Renal cortex interstitium (tissue), 11 donors: Measurements from ENCODE around the gene ARSA. TPM values are rescaled to one million over a fixed set of nuclear protein-coding genes. Genes with fewer than 3 reads are reported as not detected.
"Not testable (repeated sequence)": the region's sequence is repeated elsewhere in the genome, so short reads cannot be mapped to it uniquely, and the experiment has no call there.

ENCODE experiments used
- DNase-seq, 11 donors: peaks; one replicate each; pipeline ENCODE4 v3.0.0-alpha.2; 2013; ENCODE audit warnings: low read depth in 9 of 11, low spot score in 4 of 11; ENCODE audit errors: extremely low read depth in 1 of 11
- polyA plus RNA-seq, 3 donors: library from polyadenylated mRNA; unstranded; fragments of 120-200 nt; gene quantifications; one replicate each; pipeline ENCODE4 v1.2.1, GENCODE V29; 2013; ENCODE audit not compliant: insufficient read length in 3 of 3

ARSA gene
- polyA plus RNA-seq, 3 donors: 12.2 to 20.8 (median 13.5) TPM

DNA sequence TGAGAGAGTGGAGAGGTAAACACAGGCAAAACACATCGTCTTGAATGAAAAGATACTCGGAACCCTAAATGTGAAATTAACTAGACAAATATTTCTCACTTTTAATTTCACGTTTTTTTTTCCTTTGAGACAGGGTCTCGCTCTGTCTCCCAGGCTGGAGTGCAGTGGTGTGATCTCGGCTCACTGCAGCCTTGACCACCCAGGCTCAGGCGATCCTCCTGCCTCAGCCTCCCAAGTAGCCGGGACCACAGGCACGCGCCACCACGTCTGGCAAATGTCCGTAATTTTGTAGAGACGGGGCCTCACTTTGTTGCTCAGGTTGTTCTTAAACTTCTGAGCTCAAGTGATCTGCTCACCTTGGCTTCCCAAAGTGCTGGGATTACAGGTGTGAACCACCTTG lies 37.3 kb upstream of the ARSA start:
- no peak for DNase-seq

DNA sequence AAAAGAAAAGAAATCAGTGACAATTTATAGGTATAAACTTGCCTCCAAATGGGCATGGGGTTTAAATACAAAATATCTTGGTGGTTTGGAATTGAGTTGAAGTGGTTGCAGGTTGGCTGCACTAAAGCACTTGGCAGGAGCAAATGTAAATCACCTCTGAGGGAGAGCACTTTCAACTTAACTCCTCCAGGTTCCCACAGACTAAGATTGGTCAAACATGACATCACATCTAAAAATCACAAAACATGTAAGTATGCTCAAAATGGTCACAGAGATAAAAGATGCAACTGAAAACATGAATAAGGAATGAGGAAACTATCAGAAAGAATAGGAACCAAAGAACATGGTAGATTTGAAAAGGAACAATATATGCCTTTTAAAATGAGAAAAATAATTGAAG lies 32.4 kb upstream of the ARSA start:
- DNase-seq: no peak

DNA sequence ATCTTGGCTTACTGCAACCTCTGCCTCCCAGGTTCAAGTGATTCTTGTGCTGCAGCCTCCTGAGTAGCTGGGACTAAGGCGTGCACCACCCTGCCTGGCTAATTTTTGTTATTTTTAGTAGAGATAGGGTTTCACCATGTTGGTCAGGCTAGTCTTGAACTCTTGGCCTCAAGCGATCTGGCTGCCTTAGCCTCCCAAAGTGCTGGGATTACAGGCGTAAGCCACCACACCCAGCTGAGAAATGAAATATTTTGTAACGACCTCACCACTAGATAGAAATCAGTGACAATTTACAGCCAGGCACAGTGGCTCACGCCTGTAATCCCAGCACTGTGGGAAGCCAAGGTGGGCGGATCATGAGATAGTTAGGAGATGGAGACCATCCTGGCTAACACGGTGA lies 31.8 kb upstream of the ARSA start:
- DNase-seq: not testable (repeated sequence)

DNA sequence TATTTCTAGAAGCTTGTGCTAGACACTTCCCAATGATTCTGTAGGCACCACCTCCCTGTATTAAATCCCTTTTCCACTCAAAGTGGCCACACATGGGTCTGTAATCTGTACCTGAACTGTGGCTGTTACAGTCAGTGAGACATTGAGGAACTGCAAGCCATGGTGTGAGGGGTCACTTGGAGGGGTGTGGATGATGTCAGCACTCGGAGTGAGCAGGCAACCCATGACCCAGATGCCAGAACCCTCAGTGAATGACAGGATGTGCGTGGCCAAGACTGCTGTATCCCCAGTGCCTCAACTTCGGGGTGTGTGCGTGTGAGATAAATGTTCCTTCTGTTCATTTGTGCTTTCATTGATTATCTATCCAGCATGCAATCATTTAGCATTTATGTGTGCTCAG lies 30.0 kb upstream of the ARSA start:
- no peak for DNase-seq

DNA sequence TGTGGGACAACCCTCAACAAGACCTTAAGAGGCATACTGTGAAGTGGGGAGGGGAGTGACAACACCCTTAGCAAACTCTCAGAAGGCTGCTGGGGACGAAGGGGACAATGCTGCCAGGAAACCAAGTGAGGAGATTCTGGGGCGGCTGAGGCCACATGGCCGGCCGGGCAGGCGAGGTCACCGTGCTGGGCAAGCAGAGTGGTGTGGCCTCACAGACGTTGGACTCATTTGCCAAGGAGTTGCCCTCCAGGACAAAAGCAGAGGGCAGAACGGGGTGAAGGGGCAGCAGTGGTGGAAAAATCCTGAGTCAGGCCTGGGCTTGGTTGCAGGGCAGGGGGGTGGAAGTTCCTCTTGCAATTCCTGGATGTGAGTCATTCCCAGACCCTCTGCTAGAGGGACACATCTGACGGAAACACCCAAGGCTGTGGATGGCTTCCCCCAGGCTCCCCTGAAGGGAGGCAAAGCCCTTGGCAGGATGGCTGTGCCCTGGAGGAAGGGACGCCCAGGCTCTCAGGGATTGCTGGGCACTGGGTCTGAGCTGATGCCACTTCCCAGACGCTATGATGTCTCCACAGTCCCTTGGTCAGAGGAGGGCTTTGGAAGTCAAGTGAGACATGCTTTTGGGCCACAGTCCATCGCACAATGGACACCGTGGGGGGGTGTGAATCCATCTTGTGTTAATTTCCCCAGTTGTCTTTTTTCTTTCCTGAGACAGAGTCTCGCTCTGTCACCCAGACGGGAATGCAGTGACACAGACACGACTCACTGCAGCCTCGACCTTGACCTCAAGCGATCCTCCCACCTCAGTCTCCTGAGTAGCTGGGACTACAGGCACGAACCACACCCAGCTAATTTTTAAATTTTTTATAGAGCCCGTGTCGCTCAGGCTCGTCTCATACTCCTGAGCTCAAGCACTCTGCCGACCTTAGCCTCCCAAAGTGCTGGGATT lies 28.4 kb upstream of the ARSA start:
- DNase-seq: no peak

DNA sequence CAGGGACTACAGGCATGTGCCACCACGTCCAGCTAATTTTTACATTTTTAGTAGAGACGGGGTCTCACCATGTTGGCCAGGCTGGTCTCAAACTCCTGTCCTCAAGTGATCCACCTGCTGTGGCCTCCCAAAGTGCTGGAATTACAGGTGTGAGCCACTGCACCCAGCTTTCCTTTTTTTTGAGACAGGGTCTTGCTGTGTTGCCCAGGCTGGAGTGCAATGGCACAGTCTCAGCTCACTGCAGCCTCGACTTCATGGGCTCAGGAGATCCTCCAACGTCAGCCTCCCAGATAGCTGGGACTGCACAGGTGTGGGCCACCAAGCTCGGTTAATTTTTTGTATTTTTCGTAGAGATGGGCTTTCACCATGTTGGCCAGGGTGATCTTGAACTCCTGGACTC lies 26.7 kb upstream of the ARSA start:
- DNase-seq: not testable (repeated sequence)

DNA sequence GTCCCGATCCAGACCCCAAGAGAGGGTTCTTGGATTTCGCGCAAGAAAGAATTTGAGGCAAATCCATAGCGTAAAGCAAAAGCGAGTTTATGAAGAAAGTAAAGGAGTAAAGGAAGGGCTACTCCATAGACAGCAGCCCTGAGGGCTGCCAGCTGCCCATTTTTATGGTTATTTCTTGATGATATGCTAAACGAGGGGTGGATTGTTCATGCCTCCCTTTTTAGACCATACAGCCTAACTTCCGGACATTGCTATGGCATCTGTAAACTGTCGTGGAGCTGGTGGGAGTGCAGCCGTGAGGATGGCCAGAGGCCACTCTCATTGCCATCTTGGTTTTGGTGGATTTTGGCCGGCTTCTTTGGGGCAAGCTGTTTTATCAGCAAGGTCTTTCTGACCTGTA lies 25.3 kb upstream of the ARSA start:
- DNase-seq: no peak

DNA sequence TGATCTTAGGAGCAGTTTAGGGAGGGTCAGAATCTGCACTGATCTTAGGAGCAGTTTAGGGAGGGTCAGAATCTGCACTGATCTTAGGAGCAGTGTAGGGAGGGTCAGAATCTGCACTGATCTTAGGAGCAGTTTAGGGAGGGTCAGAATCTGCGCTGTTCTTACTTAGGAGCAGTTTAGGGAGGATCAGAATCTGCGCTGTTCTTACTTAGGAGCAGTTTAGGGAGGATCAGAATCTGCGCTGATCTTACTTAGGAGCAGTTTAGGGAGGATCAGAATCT lies 15.8 kb upstream of the ARSA start:
- not testable (repeated sequence) for DNase-seq

DNA sequence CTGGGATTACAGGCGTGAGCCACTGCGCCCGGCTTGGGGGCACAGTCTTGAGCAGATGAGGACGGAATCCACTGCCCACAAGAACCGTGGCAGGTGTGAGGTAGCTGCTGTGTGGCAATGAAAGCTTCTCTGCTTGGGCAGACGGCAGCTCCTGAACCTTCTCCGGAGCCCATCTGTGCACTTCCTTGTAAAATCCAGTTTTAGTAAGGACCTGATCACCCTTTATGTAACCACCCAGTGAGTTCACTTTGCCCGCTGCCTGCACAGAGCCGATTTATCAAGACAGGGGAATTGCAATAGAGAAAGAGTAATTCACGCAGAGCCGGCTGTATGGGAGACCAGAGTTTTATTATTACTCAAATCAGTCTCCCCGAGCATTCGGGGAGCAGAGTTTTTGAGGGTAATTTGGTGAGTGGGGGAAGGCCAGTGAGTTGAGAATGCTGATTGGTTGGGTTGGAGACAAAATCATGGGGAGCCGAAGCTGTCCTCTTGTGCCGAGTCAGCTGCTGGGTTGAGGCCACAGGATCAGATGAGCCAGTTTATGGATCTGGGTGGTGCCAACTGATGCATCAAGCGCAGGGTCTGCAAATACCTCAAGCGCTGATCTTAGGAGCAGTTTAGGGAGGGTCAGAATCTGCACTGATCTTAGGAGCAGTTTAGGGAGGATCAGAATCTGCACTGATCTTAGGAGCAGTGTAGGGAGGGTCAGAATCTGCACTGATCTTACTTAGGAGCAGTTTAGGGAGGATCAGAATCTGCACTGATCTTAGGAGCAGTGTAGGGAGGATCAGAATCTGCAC lies 15.3 kb upstream of the ARSA start:
- DNase-seq: not testable (repeated sequence)

DNA sequence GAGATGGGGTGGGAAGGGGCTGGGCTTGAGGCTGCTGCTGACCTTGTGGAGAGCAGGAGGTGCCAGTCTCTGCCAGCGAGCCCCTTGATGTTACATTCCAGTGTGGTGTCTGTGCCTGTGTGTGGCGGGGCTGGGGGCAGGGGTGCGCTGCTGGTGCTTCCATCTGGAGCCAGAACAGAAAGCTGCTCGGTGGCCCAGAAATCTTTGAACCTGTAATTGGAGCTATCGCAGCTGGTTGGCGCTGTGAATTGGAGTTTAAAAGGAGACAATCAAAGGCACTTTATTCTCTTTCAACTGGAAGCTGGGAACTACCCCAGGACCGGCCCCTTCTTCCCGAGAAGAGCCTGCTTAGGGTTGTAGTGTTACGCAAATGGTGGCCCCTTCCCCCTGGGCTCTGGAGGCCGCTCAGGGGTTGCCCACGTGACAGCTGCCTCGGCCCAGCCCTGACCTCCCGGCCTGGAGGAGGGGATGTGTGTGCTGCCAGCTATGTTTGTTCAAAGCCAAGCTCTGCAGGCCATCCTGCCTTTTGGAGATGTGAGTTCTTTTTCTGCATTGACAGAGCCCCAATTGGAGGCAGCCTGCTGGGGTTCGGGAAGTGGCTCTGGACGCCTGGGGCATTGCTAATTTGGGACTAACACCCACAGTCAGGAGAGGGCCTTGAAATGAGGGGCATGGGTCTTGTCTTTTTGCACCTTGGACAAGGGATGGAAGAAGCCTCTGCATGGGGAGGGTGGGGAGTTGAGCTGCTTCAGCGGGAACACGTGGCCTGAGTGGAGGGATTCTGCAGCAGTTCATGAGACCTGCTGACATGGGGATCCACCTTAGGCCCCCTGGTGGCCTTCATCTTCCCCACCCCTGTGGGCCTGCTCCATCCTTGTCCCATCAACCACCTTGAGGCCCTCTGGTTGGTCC lies 14.0 kb upstream of the ARSA start:
- DNase-seq: peak in 4 of 11 donors; percentile 48 to 58 (median 52)

DNA sequence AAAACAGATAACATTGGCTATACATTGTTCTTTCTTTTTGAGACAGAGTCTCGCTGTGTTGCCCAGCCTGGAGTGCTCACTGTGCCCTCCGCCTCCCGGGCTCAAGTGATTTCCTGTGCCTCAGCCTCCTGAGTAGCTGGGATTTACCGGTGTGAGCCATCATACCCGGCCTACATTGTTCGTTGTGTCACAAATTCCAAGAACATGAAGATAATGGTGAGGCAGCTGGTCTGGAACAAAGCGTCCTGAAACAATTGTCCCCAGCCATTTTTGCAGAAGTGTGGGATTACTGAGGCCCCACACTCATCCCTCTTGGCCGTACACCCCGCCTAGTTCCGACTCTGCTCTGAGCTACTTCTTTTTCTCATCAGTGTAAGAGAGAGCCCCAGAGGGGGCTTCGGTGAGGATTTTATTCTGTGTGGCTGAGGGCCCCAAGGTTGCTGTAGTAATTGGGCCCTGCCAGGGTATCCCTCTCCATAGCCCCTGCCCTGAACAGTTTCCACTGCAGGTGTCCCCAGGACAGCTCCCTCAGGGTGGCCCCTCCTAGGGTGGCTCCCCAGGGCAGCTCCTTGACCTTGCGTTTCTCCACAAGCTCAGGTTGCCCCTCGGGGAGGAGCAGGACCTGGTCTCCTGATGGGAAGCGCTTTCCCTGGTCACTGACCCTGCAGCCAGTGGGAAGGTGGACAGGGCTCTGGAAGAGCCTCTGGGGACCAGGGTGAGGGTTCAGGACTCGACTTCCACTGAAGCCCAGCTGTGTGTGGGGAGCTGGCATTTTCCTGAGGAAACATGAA lies 13.1 kb upstream of the ARSA start:
- no peak for DNase-seq

DNA sequence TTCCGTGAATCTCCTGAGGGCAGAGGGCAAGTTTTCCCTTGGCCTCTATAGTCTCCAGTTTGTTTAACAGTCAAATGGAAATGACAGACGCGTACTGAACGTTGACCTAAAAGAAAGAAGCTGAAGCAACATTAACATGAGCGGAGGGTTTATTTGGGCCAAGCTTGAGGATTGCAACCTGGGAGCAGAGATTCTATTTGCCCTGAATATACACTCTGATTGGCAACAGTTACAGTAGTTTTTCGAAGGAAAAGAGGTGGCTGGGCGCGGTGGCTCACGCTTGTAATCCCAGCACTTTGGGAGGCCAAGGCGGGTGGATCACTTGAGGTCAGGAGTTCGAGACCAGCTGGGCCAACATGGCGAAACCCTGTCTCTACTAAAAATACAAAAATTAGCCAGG lies 12.3 kb upstream of the ARSA start:
- not testable (repeated sequence) for DNase-seq

DNA sequence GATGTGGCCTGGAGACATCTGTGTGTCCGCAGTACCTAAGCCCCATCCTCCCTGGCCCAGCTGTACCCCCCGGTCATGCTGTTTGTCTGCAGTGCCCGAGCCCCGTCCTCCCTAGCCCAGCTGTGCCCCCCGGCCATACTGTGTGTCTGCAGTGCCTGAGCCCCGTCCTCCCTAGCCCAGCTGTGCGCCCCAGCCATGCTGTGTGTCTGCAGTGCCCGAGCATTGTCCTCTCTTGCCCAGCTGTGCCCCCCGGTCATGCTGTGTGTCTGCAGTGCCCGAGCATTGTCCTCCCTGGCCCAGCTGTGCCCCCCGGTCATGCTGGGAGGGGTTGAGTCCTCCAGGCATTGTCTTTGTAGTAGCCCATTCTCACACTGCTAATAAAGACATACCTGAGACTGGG lies 7.6 kb upstream of the ARSA start:
- DNase-seq: no peak

DNA sequence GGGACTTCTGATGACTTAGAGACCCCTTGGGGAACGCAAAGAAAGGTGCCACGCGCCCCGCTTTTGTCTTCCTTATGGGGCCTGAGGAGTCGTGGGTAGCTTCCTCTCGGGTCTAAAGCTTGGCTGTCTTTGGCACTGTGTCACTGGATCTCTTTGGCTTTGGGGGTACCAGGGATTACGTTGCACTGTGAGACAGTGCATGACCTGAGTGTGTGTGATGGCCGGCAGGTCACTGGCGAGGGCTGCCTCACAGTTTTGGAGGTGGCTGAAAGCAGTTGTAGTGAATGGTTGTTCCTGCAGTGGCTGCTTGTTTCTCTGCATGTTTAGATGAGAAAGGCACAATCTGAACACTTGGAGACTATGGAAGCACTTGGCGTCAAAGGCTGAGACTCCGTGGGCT lies 5.8 kb upstream of the ARSA start:
- DNase-seq: no peak

DNA sequence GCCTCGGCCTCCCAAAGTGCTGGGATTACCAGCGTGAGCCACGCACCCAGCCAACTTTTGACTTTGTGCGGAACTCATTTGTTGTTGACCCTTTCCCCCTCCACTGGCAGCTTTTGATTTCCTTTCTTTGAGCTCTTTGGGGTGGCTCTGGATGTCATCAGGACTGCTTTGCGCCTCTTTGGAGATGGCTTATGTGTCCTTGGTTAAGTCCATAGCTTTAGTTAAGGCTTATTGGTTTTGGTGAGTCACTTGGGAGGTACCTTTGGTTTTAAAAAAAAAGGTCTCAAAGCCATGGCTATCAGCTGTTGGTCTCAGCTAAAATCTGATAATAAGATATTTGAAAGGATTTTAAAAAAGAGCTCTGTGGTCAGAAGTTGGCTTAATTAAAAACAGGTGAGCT lies 5.1 kb upstream of the ARSA start:
- no peak for DNase-seq

DNA sequence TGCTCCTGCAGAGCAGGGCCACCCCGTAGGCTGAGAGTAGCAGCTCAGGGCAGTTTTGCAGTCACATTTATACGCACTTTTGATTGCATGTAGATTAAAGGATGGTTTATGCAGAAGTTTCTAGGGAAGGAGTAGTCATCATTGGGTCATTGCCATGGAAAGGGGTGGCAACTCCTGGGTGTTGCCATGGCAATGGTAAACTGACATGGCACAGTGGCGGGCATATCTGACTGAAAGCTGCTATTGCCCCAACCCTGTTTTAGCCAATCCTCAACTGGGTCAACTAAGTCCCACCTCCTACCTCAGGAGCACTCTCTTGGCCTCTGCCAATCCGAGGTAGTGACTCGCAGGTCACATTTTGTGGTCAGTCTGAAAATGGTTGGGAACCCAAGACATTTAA lies 2.4 kb upstream of the ARSA start:
- DNase-seq: no peak

DNA sequence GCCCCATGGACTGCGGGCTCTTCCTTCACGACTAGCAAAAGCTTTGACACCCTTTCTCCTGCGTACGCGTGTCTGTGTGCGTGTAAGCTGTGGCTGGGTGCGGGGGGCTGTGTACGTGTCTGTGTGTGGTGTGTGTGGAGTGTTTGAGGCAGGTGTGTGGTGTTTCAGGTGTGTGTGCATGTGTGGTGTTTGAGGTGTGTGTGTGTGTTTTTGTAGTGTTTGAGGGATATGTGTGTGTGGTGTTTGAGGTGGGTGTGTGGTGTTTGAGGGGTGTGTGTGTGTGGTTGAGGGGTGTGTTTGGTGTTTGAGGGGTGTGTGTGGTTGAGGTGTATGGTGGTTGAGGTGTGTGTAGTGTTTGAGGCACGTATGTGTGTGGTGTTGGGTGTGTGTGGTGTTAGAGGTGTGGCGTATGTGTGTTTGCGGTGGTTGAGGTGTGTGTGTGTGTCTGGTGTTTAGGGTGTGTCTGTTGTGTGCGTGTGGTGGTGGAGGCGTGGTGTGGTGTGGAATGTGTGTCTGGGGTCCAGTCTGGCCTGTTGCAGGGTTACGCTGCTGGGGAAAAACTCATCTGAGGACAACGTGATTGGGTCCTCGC lies 687 bp upstream of the ARSA start:
- DNase-seq: no peak

DNA sequence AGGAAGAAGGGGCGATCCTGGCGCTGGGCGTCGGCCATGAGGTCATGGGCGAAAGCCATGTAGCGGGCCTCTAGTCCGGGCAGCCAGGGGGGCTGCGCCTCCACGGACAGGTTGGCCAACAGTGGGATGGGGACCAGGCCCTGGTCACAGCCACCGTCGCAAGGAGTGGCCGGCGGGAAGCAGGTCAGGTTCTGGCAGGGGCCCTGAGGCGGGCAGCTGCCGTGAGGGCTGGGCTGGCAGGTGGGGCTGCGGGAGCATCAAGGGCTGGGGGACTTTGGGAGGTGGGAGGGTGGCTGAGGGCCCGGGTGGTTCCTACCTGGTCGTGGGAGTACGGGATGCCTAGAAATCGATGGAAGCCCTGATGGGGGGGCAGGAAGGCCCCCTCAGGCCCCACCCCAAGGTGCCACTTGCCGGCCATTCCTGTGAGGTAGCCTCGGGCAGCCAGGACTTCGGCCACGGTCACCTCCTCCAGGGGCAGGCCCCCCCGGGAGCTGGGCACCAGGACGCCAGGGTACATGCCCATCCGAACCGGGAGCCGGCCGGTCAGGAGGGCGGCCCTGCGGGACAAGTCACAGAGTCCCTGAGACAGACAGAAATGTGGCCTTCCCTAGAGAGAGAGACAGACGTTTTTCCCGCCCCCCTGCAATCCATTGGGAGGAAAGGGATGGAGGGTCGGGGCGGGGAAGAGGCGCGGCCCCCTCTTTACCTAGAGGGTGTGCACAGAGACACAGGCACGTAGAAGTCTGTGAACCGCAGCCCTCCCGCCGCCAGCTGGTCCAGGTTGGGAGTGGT lies 906 bp downstream of the ARSA start:
- no peak for DNase-seq
